Lower lobe of right lung (tissue), 2 donors: ENCODE results near the gene MDFI. TPM values are rescaled to one million over a fixed set of nuclear protein-coding genes. Genes with fewer than 3 reads are reported as not detected.

Experiments
- ATAC-seq, 2 donors: fragments of 200-7000 bp; cut with Tn5 transposase; one replicate each; pipeline ENCODE4 v1.9.1; 2020 to 2022; ENCODE audit warnings: mild to moderate bottlenecking in 2 of 2, moderate library complexity in 2 of 2
- DNase-seq: peaks from one replicate; pipeline ENCODE4 v3.0.0-alpha.2; 2020
- H3K27ac ChIP-seq: fragments of 200-600 bp; one replicate; pipeline ENCODE4 v1.8.0; 2022
- H3K27me3 ChIP-seq: fragments of 200-600 bp; one replicate; pipeline ENCODE4 v1.8.0; 2022; ENCODE audit warnings: low read depth
- H3K36me3 ChIP-seq: fragments of 200-600 bp; one replicate; pipeline ENCODE4 v1.8.0; 2022; ENCODE audit warnings: mild to moderate bottlenecking
- H3K4me1 ChIP-seq: fragments of 200-600 bp; one replicate; pipeline ENCODE4 v1.8.0; 2022
- H3K4me3 ChIP-seq: fragments of 200-600 bp; one replicate; pipeline ENCODE4 v1.8.0; 2022; ENCODE audit warnings: mild to moderate bottlenecking
- H3K9me3 ChIP-seq: fragments of 200-600 bp; one replicate; pipeline ENCODE4 v1.8.0; 2022
- CTCF ChIP-seq: fragments of 200-600 bp; IDR thresholded peaks from one replicate; pipeline ENCODE4 v1.8.0; 2022; ENCODE audit warnings: antibody characterized with exemption, mild to moderate bottlenecking
- intact Hi-C: fragments of 100-400 bp; cut with DNase I; formaldehyde crosslinking; loops from one replicate; pipeline ENCODE4 v1.11.0; 2022
- total RNA-seq: library from RNA; stranded (reverse); fragmentation: NEBNext Ultra II Directional; extraction: Animal tissue kit (Norgen Biotek cat#: 25700); gene quantifications from one replicate; pipeline ENCODE4 v1.2.1, GENCODE V29; 2021
- donor health status: DM: no; HTN: yes; CAD: no; lungs with severe emphysema.

MDFI gene
- total RNA-seq, 1 donor from 2014 or later: 10.6 TPM

- intact Hi-C loops: no loop called here
- no peak for ATAC-seq
- no peak overlapping the region for H3K4me3 ChIP-seq
- no peaks in the 10 kb centered on the region for H3K36me3 ChIP-seq
- H3K4me1 ChIP-seq: no peaks in the 10 kb centered on the region
- H3K27ac ChIP-seq: no peak overlapping the region
- DNase-seq: peak; percentile 10
- H3K9me3 ChIP-seq: peaks cover 5% of the 10 kb centered on the region
- no peak for TF ChIP-seq CTCF
- no peaks in the 10 kb centered on the region for H3K27me3 ChIP-seq
These were observed 32.6 kb downstream of the MDFI start for GRCh38 chr6:41670703-41671360.

GRCh38 chr6:41671376-41671775 lies 33.1 kb downstream of the MDFI start:
- DNase-seq (peak; percentile 13), ATAC-seq (no peak)
- no peak for TF ChIP-seq CTCF
- H3K4me3 ChIP-seq: no peak overlapping the region
- H3K27me3 ChIP-seq: no peaks in the 10 kb centered on the region
- H3K9me3 ChIP-seq: peaks cover 5% of the 10 kb centered on the region
- intact Hi-C loops: no loop called here
- H3K36me3 ChIP-seq: no peaks in the 10 kb centered on the region
- no peak overlapping the region for H3K27ac ChIP-seq
- H3K4me1 ChIP-seq: no peaks in the 10 kb centered on the region

GRCh38 chr6:41672016-41672415 lies 33.7 kb downstream of the MDFI start:
- Histone ChIP-seq H3K27ac (no peak overlapping the region), H3K4me1 (no peaks in the 10 kb centered on the region), H3K4me3 (no peak overlapping the region), H3K36me3 (no peaks in the 10 kb centered on the region), H3K27me3 (no peaks in the 10 kb centered on the region), H3K9me3 (peaks cover 5% of the 10 kb centered on the region)
- DNase-seq (peak; percentile 11), ATAC-seq (no peak)
- intact Hi-C loops: no loop called here
- no peak for TF ChIP-seq CTCF

- Histone ChIP-seq H3K9me3 (peaks cover 5% of the 10 kb centered on the region), H3K4me3 (no peak overlapping the region), H3K27ac (no peak overlapping the region), H3K36me3 (no peaks in the 10 kb centered on the region), H3K4me1 (no peaks in the 10 kb centered on the region), H3K27me3 (no peaks in the 10 kb centered on the region)
- no peak for ATAC-seq
- intact Hi-C loops: no loop called here
- TF ChIP-seq CTCF: no peak
- no peak for DNase-seq
These were observed 34.8 kb downstream of the MDFI start for GRCh38 chr6:41672816-41673703.

GRCh38 chr6:41673704-41674000 lies 35.4 kb downstream of the MDFI start:
- intact Hi-C loops: no loop called here
- Histone ChIP-seq H3K4me1 (no peaks in the 10 kb centered on the region), H3K27me3 (no peaks in the 10 kb centered on the region), H3K27ac (no peak overlapping the region), H3K9me3 (peaks cover 5% of the 10 kb centered on the region), H3K4me3 (no peak overlapping the region), H3K36me3 (no peaks in the 10 kb centered on the region)
- ATAC-seq (no peak), DNase-seq (no peak)
- no peak for TF ChIP-seq CTCF
